HG03039 (cell line): ENCODE data around the gene TDRD5.

Experiments used
- ATAC-seq: cut with Tn5 transposase; IDR thresholded peaks from one replicate; pipeline ENCODE4 v1.9.1; 2021; ENCODE audit warnings: mild to moderate bottlenecking, moderate library complexity; ENCODE audit not compliant: unreplicated experiment

TDRD5 gene, protein sequence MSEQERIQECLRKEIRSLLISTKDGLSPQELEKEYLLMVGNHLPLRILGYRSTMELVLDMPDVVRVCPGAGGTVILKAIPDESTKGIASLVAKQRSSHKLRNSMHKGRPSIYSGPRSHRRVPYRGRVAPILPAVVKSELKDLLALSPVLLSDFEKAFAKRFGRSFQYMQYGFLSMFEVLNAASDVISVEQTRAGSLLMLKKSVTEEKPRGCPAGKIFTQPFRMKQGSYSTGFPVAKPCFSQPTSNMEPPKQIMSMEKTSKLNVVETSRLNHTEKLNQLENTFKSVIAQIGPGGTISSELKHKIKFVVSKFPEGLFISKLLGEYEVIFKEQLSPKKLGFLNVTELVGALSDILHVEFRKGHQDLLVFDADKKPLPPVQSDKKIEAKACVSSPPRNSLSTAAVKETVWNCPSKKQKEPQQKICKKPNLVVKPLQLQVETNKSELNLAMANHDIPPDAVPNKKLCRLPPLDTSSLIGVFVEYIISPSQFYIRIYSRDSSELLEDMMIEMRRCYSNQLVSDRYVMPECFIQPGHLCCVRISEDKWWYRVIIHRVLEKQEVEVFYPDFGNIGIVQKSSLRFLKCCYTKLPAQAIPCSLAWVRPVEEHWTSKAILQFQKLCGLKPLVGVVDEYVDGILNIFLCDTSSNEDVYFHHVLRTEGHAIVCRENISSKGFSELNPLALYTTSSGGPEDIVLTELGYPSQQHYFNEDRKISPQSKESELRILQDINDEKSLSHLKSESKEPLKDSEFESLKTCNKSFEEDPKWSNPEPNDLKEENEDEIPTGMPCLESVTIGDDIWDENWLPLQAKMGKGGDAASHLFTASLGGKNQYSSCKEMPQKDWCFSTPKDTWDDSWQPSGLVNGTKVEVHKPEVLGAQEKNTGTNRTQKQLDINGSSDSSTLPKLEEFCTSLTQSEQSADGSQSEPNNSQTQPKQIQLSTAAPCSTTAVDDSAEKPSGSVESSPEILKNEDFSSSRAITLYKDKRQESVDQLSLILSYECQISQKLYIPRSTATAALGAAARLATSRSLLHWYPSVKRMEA

DNA sequence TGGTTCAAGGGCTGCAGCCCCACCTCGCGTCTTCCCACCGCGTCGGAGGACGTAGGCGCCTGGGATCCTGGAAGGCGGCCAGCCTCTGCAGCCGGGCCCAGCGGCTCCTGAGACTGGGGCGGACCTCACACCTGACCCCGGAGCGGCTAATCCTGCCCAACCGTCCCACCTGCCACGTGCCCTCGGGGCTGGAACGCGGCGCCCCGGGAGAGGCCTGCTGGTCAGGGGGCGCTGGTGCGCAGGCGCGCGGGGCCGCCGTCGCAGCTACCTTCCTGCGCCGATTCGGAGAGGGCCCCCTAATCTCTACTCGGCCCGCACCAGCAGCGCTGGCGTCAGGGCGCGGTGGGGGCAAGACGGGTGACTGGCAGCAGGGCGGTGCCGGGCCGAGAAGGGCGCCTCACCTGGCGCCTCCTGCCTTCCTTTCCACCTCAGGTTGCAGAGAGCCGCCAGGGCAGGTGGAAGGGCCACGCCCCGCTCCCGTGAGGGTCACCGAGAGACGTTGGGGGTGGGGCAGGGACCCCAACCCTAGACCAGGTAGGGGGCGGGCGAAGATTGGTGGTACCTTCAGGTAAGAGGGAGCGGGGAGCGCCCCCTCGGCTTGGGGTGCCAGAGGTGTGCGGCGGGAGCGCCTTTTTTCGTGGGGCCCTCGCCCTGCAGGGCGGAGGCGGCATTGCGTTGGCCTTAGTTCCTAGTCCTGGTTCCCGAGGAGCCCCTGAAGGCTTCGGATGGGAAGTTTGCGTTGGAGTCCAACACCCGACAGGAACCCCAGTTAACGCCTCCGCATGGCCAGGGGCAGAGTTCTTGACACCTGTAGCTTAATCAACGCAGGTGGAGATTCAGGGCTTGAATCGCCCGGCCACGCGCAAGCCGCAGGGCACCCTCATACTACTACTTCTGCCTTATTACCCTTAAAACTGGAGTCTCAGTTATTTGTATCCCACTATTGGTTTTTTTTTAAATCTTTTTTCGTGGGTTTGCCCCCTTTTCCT, at the start of gene TDRD5:
TDRD5 (plus strand) TSS at position 241 of the 989 bp plus-strand sequence. CDS start 784 bp downstream, outside the sequence.
- no peak for ATAC-seq

DNA sequence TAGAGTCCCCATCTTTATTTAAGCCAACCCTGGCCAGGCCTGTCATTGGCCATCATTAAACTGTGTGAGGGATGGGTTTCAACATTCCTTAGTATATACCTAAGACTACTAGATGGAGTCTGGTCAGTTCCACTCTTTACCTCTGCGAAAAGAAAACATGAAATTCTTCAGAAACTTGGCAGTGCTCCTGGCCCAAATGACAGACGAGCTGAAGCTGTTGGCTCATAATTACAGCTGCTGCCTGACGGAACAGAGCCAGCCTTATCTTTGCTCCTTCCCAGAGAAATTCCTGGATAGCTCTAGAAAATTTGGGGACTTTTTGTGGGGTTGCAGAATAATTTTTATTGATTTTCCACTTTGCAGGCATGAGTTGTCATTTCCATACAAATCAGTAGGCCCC, 46.3 kb upstream of the TDRD5 start:
- no peak for ATAC-seq

DNA sequence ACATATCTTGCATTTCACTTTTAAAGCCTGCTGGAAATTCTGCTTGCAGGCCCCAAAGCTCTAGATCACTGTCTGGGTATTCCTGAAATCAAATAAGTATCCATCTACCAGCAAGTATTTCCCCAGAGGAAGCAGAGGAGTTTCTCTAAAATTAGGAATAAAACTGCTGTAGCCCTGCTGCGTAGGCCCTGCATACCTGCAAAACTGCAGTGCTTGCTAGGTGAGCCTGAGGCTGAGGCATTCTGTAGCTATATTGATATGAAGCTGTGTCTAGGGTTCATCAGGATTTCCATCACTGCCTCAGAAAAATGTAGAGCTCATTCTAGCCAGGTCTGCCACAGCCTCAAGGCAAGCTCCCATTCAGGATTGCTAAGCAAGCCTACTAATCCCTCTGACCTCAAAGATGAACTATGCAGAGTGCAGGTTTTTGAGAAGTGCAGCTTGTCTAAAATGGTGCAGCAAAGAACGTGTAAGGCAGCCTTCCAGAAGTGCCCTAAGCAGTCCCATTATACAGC, 44.6 kb upstream of the TDRD5 start:
- no peak for ATAC-seq

DNA sequence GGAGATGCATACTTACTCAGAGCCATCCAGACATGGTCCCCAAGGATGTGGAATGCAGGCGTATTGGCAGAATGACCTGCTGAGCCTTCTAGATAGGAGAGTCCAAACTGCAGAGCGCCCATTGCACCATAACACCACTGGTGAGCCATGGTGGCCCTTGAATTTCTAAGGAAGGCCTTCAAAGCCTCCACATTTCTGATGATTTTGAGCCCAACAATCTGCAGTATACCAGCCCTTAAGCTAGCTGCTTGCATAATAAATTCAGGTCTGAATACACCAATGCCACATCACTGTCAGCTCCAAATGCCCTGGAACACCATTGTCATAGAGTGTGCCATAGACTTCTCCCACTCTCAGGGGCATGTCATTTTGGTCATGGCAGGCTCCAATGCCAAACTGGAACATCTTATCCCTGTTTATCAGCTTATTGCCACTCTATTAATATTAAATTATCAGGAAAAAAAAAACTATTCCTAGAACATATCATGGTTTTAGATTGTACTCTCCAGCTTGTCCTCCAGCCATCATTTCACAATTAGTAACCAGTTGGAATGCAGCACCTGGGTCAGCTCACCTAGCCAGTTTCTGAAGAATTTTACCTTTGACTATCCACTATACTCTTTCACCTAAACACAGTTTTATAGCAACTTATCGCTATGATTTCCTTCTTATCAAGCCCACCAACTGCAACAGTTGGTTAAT, 42.8 kb upstream of the TDRD5 start:
- ATAC-seq: no peak

DNA sequence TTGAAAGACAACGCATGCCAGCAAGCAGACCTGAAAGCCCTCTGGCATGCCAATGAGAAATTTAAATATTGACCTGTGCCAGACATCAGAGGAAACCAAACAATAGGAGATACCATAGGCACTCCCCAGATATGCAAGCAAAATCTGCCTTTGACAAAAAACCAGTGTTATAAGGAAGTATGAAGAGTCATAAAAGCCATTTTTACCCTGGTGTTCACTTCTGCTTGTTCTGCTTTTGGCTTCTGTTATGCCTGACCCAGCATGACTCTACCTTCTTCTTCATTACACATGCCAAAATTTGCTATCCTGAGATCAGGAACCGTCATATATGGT, 42.3 kb upstream of the TDRD5 start:
- no peak for ATAC-seq

DNA sequence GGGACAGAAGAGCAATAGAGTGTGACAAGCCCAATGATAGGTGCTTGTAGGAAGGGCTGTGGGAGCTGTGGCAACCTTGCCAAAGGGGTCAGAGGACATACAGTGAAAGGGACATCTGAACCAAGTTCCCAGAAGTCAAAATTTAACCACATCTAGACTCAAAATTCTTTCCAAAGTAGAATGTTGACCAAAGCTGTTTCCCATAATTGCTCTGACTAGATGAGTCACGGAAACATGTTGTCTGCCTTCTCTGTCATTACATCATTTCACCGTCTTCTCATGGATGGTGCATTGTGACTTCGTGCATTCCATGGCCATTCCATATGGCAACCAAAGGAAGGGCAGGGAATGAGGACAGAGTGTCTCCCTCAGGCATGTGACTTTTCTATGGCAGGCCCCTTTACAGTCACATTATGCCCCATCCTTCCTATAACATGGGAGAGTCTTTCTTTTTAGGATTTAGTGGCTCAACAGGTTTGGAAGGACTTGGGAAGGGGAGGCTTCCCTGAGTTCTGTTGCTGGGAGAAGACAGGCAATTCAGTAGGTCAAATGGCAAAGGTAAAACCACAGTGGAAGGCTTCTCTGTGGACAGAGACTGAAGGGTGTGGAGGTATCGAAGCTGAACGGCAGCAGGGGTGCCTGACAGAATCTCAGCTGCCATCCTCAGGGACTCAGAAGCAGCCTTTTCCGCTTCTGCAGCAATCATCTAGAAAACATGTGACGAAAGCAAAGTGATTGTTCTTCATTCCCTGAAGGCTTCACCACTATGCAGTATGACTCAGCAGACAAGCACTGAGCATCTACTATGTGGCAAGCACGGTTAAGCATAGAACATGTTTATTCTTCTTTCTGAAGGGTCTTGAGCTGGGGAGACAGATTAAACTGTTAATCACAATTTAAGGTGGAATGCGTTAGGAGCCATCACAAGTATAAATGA, 40.6 kb upstream of the TDRD5 start:
- ATAC-seq: no peak

DNA sequence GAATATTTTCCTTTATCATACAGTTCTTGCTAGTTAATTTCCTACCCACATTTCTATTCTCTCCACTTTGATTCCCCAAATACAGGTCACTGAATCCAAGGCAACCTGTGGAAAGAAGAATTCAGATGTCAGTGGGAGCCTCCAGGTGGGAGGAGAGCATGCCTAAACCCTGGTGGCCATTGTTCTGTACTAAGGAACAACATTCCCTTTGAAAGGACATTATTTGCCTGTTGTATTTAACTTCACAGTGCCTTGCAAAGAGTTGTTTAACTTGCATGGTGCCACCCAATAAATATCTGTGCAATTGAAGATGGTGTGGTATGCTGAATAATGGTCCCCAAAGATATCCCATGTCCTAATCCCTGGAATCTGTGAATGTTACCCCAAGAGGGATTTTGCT, 37.2 kb upstream of the TDRD5 start:
- ATAC-seq: no peak

DNA sequence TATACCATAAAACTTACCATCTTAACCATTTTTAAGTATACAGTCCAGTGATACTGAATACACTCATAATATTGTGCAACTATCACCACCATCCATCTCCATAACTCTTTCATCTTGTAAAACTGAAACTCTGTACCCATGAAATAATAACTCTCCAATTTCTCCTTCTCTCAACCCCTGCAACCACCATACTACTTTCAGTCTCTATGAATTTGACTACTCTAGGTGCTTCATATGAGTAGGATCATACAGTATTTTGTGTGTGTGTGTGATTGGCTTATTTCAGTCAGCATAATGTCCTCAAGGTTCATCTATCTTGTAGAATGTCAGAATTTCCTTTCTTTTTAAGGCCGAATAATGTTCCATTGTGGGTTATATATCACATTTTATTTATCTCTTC, 33.6 kb upstream of the TDRD5 start:
- no peak for ATAC-seq

DNA sequence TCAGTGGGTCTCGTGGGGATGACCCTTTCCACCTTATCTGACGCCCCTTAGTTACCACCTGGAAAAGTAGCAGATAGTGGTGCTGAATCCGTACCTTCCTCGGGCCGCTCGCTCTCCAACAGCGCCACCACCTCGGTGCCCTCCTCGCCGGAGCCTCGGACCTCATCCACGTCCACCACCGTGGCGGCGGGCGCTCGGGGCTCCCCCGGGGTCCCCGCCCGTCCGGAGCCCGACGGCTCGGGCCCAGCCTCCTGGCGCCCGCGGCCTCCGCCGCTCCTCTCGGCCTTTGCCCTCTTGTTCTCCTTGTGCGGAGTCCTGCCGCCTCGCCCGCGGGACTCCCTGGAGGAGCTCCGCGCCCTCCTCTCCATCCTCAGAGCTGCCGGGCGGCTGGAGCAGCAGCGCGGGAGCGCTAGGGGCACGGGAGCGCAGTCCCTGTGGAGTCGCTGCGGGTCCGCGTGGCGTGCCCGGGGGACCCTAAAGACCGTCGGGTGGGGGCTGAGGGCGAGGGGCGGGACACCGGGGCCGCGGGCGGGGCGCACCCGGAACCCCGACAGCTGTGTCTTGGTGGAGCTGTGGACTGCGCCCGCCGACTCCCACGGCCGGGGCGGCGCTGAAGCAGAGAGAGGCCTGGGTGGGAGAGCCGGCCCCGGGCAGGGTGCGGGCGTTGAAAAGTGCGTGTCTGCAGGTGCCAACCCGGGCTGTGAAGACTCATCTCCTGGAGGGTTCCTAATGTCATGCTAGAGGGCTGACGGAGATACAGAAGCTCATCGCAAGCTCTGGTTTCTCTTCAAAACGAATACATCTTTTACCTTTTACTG, 15.9 kb upstream of the TDRD5 start, which contains the start of gene NPHS2:
NPHS2 (minus strand) TSS at position 452 of the 818 bp plus-strand sequence; CDS start at position 368, 84 bp downstream.
- ATAC-seq: no peak

DNA sequence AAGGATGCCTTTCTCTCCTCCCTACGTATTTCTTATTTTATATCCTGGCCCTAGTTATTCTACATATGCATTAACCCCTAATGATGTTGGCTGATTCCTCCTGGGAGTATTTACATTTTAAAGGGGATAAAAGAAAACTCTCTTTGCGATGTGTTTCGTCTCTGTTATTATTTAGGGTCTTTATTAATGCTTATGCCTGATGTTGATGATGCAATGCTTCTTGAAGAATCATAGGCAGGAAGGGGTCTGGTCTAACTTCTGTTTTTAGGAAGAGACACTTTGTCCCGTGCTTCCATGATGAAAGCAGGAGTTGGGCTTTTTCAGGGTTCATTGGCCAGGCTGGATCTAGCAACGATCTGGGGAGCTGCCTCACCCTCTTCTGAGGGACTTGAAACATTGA, 15.1 kb upstream of the TDRD5 start:
- no peak for ATAC-seq

DNA sequence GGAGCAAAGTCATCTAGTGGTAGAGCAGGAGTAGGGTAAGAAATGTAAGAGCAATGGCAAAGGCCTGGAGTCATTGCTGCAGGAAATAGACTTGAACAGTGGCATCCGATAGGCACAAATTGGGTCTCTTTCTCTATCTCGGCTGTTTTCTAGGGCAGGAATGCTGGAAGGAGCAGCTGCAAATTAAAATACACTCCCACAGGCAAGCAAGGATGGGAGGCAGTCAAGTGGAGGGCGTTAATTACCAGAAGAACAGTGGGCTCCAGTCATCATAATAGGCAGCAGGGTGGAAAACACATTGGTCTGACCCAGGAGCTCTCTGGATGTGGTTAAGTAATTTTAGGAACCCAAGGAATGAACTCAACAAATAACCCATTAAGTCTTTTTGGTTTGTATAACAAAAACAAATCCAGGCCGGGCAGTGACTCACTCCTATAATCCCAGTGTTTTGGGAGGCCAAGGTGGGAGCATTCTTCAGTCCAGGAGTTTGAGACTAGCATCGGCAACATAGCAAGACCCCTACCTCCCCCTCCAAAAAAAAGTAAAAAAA, 7.8 kb upstream of the TDRD5 start:
- no peak for ATAC-seq

DNA sequence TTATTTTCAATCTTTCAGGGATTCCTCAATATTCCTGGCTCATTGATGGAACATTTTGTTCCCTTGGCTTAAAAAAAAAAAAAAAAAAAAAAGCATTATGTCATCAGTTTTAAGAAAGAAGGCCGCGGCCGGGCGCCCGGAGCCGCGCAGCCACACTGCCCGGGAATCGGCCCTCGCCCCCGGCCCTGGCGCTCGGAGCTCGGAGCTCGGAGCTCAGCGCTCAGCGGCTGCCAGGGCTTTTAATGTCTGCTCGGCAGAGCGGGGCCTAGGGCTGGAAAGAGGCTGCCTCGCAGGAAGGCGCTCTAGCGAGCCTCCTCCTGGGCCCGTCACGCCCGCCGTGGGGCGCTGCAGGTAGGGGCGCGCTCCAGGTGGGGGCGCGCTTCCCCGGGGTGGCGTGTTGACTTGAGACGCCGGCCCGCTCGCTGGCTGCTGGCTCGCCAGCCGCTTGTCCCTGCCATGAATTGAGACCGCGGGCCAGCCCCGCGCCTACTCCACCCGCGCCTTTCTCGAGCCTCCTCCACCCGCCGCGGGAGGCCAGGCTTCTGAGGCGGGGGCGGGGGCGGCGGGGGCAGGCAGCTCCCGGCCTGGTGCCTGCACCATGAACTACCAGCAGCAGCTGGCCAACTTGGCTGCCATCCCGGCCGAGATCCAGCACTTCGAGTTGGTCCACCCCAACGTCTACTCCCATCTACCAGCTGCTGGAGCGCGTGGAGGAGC, 5.4 kb upstream of the TDRD5 start:
- ATAC-seq: no peak

DNA sequence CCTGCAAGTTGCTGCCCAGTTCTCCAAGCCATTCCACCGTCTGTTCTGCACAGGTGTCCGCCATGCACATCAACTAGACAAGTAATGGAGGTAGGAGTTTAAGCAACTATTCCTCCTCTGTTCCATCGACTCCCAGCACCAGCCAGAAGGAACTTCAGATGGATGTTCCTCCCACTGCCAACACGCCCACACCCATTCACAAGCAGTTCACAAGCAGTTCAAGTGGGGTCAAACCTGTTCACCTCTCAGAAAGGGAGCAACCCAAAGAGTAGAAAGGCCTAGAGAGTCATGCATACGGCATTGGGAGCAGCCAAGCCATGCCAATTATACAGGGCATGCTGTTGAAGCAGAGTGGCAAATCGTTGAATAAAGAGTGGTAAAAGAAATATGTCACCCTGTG, 4.3 kb upstream of the TDRD5 start:
- ATAC-seq: no peak

DNA sequence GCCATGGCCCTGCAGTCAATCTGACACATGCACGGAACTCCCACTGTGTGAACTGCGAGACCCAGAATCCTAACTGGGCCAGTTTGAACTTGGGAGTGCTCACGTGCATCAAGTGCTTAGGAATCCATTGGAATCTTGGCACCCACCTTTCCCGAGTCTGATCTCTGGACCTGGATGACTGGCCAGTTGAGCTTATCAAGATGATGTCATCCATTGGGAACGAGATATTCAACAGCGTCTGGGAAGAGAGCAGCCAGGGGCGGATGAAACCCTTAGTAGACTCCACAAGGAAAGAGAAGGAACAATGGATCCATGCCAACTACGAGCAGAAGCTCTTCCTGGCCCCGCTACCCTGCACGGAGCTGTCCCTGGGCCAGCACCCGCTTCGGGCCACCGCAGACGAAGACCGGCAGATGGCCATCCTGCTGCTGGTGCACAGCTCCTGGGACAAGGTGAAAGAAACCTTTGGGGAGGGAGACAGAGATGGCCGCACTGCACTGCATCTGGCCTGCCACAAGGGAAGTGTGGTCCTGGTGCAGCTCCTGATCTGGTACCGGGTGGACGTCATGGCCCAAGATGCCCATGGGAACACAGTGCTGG, 3.1 kb upstream of the TDRD5 start:
- ATAC-seq: no peak

DNA sequence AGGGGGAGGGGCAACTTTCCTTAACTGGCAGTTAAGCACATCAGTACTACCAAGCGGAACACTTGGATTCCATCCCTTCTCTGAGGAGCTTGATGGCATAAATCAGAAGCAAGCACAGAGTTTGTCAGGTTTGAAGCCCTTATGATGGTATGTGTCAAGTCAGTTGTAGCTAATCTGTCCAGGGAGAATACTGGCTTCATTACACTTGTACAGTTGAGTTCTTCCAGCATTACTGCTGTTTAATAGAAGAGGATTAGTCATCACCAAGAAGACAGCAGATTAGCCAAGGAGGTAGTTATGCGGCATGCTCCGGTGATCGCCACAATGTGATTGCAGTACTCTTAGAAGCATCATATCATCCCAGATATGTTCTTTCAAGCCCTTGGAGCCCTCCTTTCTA, 2.1 kb upstream of the TDRD5 start:
- ATAC-seq: no peak

DNA sequence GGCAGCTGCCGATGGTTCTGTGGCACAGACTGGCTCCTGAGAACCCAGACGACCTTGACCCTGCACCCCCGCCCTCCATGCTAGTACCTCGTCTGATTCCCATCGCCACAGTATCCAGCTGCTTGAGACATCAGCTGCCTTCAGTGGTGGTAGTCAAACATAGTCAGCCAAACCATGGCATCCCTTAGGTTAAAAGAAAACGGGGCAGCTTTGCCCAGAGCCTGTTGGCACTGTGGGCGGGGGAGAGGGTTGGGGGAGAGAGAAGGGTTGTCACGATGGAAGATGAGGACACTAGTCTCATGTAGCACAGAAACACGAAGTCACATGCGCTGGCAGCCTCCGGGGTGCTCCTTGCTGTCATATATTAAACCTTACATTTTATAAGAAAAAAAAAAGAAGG, 961 bp upstream of the TDRD5 start:
- no peak for ATAC-seq

DNA sequence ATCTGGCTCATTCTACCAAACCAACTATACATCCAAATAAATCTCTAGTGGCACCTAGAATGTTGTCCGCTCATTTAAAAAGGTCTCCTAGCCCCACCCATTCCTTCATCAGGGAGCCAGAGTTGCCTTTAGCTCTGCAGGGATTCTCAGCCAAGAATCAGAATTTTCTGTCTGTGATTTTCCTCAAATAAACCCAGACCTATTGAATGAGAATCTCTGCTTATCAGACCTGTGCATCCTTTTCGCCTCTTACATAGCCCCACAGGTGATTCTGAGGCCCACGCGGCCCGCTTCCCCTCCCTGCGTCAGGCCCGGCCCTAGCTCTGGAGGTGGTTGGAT, 410 bp upstream of the TDRD5 start:
- no peak for ATAC-seq
